IMR-90 (cell line): ENCODE measurements around the gene NUP210. TPM values are rescaled to one million over a fixed set of nuclear protein-coding genes. Genes with fewer than 3 reads are reported as not detected.

ENCODE experiments used
- ATAC-seq: fragments of 200-7000 bp; cut with Tn5 transposase; 2 replicates; pipeline ENCODE4 v1.9.1; 2020; ENCODE audit warnings: low read depth, mild to moderate bottlenecking, moderate library complexity
- BruUV-seq: library from RNA; stranded (reverse); fragments of 400-500 nt; replicated peaks from 2 replicates; lab custom pipeline; 2021; lab: Mats Ljungman, UMichigan
- CTCF ChIA-PET: fragments of 300-600 bp; formaldehyde crosslinking; extraction: SDS; loops from one replicate; lab custom pipeline; 2021; ENCODE audit warnings: antibody characterized with exemption; lab: Yijun Ruan, JAX
- POLR2A ChIA-PET: fragments of 300-600 bp; sonication (Branson Sonifier 250); formaldehyde crosslinking; loops from one replicate; lab custom pipeline; 2022; ENCODE audit warnings: antibody characterized with exemption; ENCODE audit not compliant: unreplicated experiment; lab: Charles Lee
- DNase-seq: peaks from one replicate; pipeline ENCODE4 v3.0.0; 2013
- H2AFZ ChIP-seq: replicated peaks from 2 replicates; pipeline ENCODE3; 2013; ENCODE audit warnings: low read length, mild to moderate bottlenecking; ENCODE audit not compliant: poor library complexity
- H2AK5ac ChIP-seq: 2 replicates; pipeline ENCODE4 v1.6.1; 2013; ENCODE audit warnings: low read depth, low read length, inconsistent platforms
- H2AK9ac ChIP-seq: replicated peaks from 2 replicates; pipeline ENCODE3; 2013; ENCODE audit warnings: mild to moderate bottlenecking, low read depth, low read length, moderate library complexity; ENCODE audit not compliant: poor library complexity
- H2BK120ac ChIP-seq: 2 replicates; pipeline ENCODE4 v1.6.1; 2013; ENCODE audit warnings: low read depth, low read length, inconsistent platforms
- H2BK15ac ChIP-seq: 3 replicates; pipeline ENCODE4 v1.6.1; 2013; ENCODE audit warnings: low read depth, low read length, inconsistent platforms
- H2BK20ac ChIP-seq: 2 replicates; pipeline ENCODE4 v1.6.1; 2013; ENCODE audit warnings: low read depth, mild to moderate bottlenecking, inconsistent platforms, low read length, moderate library complexity
- H2BK5ac ChIP-seq: 2 replicates; pipeline ENCODE4 v1.6.1; 2013; ENCODE audit warnings: mild to moderate bottlenecking, low read depth, low read length, inconsistent platforms; ENCODE audit not compliant: poor library complexity, severe bottlenecking
- H3K14ac ChIP-seq: replicated peaks from 2 replicates; pipeline ENCODE4 v1.6.1; 2013; ENCODE audit warnings: low read depth, low read length, inconsistent platforms
- H3K18ac ChIP-seq: 2 replicates; pipeline ENCODE4 v1.6.1; 2013; ENCODE audit warnings: low read depth, low read length, control low read depth
- H3K23ac ChIP-seq: 2 replicates; pipeline ENCODE4 v1.6.1; 2013; ENCODE audit warnings: low read depth, low read length, inconsistent platforms
- H3K27ac ChIP-seq: 2 replicates; pipeline ENCODE4 v1.5.1; 2013; ENCODE audit warnings: mild to moderate bottlenecking, control low read depth, low read length; ENCODE audit not compliant: insufficient read depth
- H3K27me3 ChIP-seq: 2 replicates; pipeline ENCODE4 v1.6.1; 2013; ENCODE audit warnings: low read length; ENCODE audit not compliant: control insufficient read depth, insufficient read depth
- H3K36me3 ChIP-seq: 2 replicates; pipeline ENCODE4 v1.6.1; 2013; ENCODE audit warnings: low read length, mixed read lengths; ENCODE audit not compliant: control insufficient read depth, insufficient read depth
- H3K4ac ChIP-seq: 2 replicates; pipeline ENCODE4 v1.6.1; 2013; ENCODE audit warnings: low read depth, low read length, inconsistent platforms
- H3K4me1 ChIP-seq: 2 replicates; pipeline ENCODE4 v1.6.1; 2013; ENCODE audit warnings: low read length, mixed read lengths; ENCODE audit not compliant: control insufficient read depth, insufficient read depth
- H3K4me2 ChIP-seq: 2 replicates; pipeline ENCODE4 v1.6.1; 2013; ENCODE audit warnings: low read depth, mild to moderate bottlenecking, control low read depth, low read length, moderate library complexity
- H3K4me3 ChIP-seq: 2 replicates; pipeline ENCODE4 v1.5.1; 2013; ENCODE audit warnings: low read depth, mild to moderate bottlenecking, control low read depth, low read length, moderate library complexity; ENCODE audit not compliant: insufficient read depth
- H3K56ac ChIP-seq: 2 replicates; pipeline ENCODE4 v1.6.1; 2013; ENCODE audit warnings: low read length, inconsistent platforms; ENCODE audit not compliant: insufficient read depth; ENCODE audit errors: extremely low read depth
- H3K79me1 ChIP-seq, 2 experiments: 2 replicates each; pipeline ENCODE4 v1.6.1; 2013; ENCODE audit warnings: low read length in 2 of 2, inconsistent platforms in 1 of 2, low read depth in 1 of 2
- H3K9ac ChIP-seq: 2 replicates; pipeline ENCODE4 v1.6.1; 2013; ENCODE audit warnings: low read depth, low read length, control low read depth
- H3K9me1 ChIP-seq: 2 replicates; pipeline ENCODE4 v1.6.1; 2013; ENCODE audit warnings: low read length, inconsistent platforms; ENCODE audit not compliant: insufficient read depth
- H3K9me3 ChIP-seq: 2 replicates; pipeline ENCODE4 v1.6.1; 2013; ENCODE audit warnings: low read length; ENCODE audit not compliant: control insufficient read depth, insufficient read depth
- H4K20me1 ChIP-seq: 2 replicates; pipeline ENCODE4 v1.6.1; 2013; ENCODE audit warnings: low read length, inconsistent platforms; ENCODE audit not compliant: insufficient read depth
- H4K5ac ChIP-seq: 2 replicates; pipeline ENCODE4 v1.6.1; 2013; ENCODE audit warnings: mild to moderate bottlenecking, low read depth, low read length, control low read depth
- H4K8ac ChIP-seq, 2 experiments: 2 replicates each; pipeline ENCODE4 v1.6.1; 2013; ENCODE audit warnings: low read depth in 2 of 2, low read length in 2 of 2, control low read depth in 1 of 2, inconsistent platforms in 1 of 2
- H4K91ac ChIP-seq: 2 replicates; pipeline ENCODE4 v1.6.1; 2013; ENCODE audit warnings: low read depth, low read length, inconsistent platforms; ENCODE audit not compliant: insufficient read depth
- BHLHE40 ChIP-seq: fragments of 150-350 bp; IDR thresholded peaks from 2 replicates; pipeline ENCODE4 v1.6.1; 2016; ENCODE audit warnings: mild to moderate bottlenecking, low read depth, low read length
- MAFK ChIP-seq: IDR thresholded peaks from 2 replicates; pipeline ENCODE4 v1.6.1; 2012; ENCODE audit warnings: low read depth, low read length, improper control_type of control experiment
- RAD21 ChIP-seq: IDR thresholded peaks from 2 replicates; pipeline ENCODE4 v1.6.1; 2012; ENCODE audit warnings: low read length, improper control_type of control experiment
- USF2 ChIP-seq: fragments of 150-350 bp; IDR thresholded peaks from 2 replicates; pipeline ENCODE4 v1.6.1; 2017; ENCODE audit warnings: mild to moderate bottlenecking, antibody characterized with exemption, low read length, low read depth
- WGBS, 2 experiments: methylation state at CpG; one replicate each; pipeline versions ENCODE4 v1.1.5 to v1.1.7; 2013; ENCODE audit warnings: missing lambda C conversion rate in 2 of 2; ENCODE audit not compliant: insufficient read length in 1 of 2; ENCODE audit errors: extremely low coverage in 2 of 2; 5-methylcytosine and 5-hydroxymethylcytosine counted together
- dilution Hi-C: fragments of 300-500 bp; cut with HindIII; formaldehyde crosslinking; loops from one replicate; pipeline ENCODE4 v1.14.3; 2018; ENCODE audit warnings: low sequenced_read_pairs; ENCODE audit not compliant: unreplicated experiment
- in situ Hi-C: fragments of 300-500 bp; cut with MboI; formaldehyde crosslinking; loops from 3 replicates; pipeline ENCODE4 v1.14.3; 2019; ENCODE audit warnings: low sequenced_read_pairs, inconsistent platforms, mixed read lengths
- intact Hi-C: fragments of 100-400 bp; cut with micrococcal nuclease; formaldehyde crosslinking; loops from 2 replicates; pipeline ENCODE4 v1.10.0; 2022
- polyA plus RNA-seq, 3 experiments: library from polyadenylated mRNA; depleted of rRNA; stranded (reverse); fragments of >200 nt; gene quantifications; 2 replicates each; pipeline ENCODE4 v1.2.3, GENCODE V29; 2012; ENCODE audit warnings: low replicate concordance in 1 of 3
- total RNA-seq: library from RNA; depleted of rRNA; stranded (reverse); fragments of >200 nt; gene quantifications from 2 replicates; pipeline ENCODE4 v1.2.3, GENCODE V29; 2012

The NUP210 gene
- total and polyA plus RNA-seq, 2 of the 4 experiments (the other 2 are of a cell fraction): under 0.01 to 0.03 TPM

- dilution Hi-C loops (no loop called here), intact Hi-C loops (no loop called here), in situ Hi-C loops (no loop called here)
- Histone ChIP-seq H3K27me3 (peaks cover 65% of the 10 kb centered on the region), H3K27ac (no peak overlapping the region), H3K79me1 (no peaks in the 10 kb centered on the region), H3K9me1 (no peaks in the 10 kb centered on the region), H3K36me3 (peaks cover 1% of the 10 kb centered on the region; the same call in 1 of the 2 replicates), H3K23ac (no peak overlapping the region), H2AK9ac (no peak overlapping the region), H3K4me2 (no peak overlapping the region), H2AFZ (no peak overlapping the region), H3K9ac (no peak overlapping the region), H2AK5ac (no peak overlapping the region), H4K91ac (no peak overlapping the region), H4K8ac (no peak overlapping the region), H4K20me1 (no peaks in the 10 kb centered on the region), H4K5ac (no peak overlapping the region), H3K56ac (no peak overlapping the region), H2BK20ac (no peak overlapping the region), H3K14ac (no peak overlapping the region), H2BK5ac (no peak overlapping the region), H3K4me3 (no peak overlapping the region), H3K18ac (no peak overlapping the region), H3K4ac (no peak overlapping the region), H3K9me3 (peaks cover 21% of the 10 kb centered on the region), H3K4me1 (no peaks in the 10 kb centered on the region), H2BK15ac (no peak overlapping the region), H2BK120ac (no peak overlapping the region)
- ChIA-PET CTCF (interaction anchor here (0.6 kb wide), 1 partner anchor 16 kb away, joined by 4 read pairs; no protein-coding TSS in a partner anchor), POLR2A (no interaction called here)
- 0% methylated on average over 4 of the region's 47 CpGs; no CpG with 5 or more reads in 1 of the 2 experiments for WGBS, 2 experiments
- BruUV-seq: no TSS peak
- DNase-seq: no peak
- no peak for TF ChIP-seq RAD21
- no peak for TF ChIP-seq USF2
- TF ChIP-seq BHLHE40: no peak
- no peak for TF ChIP-seq MAFK
- ATAC-seq: no peak
These were observed 138.4 kb downstream of the NUP210 start for GRCh38 chr3:13281507-13282357.
